ENCODE data around the gene SLC17A5. TPM values are rescaled to one million over a fixed set of nuclear protein-coding genes. Genes with fewer than 3 reads are reported as not detected.

SLC17A5 gene, protein sequence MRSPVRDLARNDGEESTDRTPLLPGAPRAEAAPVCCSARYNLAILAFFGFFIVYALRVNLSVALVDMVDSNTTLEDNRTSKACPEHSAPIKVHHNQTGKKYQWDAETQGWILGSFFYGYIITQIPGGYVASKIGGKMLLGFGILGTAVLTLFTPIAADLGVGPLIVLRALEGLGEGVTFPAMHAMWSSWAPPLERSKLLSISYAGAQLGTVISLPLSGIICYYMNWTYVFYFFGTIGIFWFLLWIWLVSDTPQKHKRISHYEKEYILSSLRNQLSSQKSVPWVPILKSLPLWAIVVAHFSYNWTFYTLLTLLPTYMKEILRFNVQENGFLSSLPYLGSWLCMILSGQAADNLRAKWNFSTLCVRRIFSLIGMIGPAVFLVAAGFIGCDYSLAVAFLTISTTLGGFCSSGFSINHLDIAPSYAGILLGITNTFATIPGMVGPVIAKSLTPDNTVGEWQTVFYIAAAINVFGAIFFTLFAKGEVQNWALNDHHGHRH
- total RNA-seq = 1 to 10 TPM; 5.0 to 5.7 TPM

GRCh38 chr6:73653571-73654424 lies at the start of gene SLC17A5:
SLC17A5 (minus strand) TSS chr6:73653992; CDS start chr6:73653886, 106 bp downstream.
- peaks cover 22% of the 10 kb centered on the region for H3K4me1 Mint-ChIP-seq (ENCODE audit: low read depth)
- H3K27me3 Mint-ChIP-seq (ENCODE audit: low read depth) = no peaks in the 10 kb centered on the region
- ChIA-PET CTCF (interaction anchor here (0.8 to 3.5 kb wide), 34 partner anchors 9 to 1555 kb away, joined by 3 to 32 read pairs (median 6); partner anchors contain the start of gene MTO1), POLR2A (interaction anchor here (0.7 to 3.9 kb wide), 12 partner anchors 12 to 1632 kb away, joined by 3 to 85 read pairs (median 4); partner anchors contain the start of genes EEF1A1 and MTO1)
- peak within 1 kb of the TSS; percentile 99 for H3K4me3 Mint-ChIP-seq
- H3K27ac Mint-ChIP-seq = peak within 1 kb of the TSS; percentile 97
- no peaks in the 10 kb centered on the region for H3K9me3 Mint-ChIP-seq (ENCODE audit: insufficient read depth)
- peak; percentile 93 for DNase-seq
- H3K36me3 Mint-ChIP-seq (ENCODE audit: low read depth) = peaks cover 5% of the 10 kb centered on the region
- ATAC-seq = peak; percentile 91

DNA sequence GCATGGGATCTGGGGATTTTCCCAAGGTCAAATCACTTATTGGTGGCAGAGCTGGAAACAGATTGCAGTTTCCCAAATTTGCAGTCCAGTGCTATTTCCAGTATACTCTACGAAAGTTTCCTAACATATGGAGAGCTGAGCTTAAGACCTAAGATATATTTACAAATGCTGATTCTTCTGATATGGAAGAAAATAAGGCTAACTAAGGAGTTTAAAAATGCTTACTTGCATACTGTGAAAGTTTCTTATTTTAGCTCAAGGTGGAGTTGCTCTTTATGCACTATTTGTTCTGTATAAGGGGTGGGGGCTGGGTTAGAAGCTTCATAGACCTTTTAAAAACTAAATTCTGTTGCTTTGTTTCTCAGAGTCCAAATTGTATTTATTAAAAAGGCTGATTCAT lies 49.7 kb upstream of the SLC17A5 start:
- Mint-ChIP-seq H3K27me3 (ENCODE audit: low read depth) (no peaks in the 10 kb centered on the region), H3K36me3 (ENCODE audit: low read depth) (peaks cover 8% of the 10 kb centered on the region), H3K4me1 (ENCODE audit: low read depth) (no peaks in the 10 kb centered on the region), H3K9me3 (ENCODE audit: insufficient read depth) (no peaks in the 10 kb centered on the region), H3K4me3 (no peak overlapping the region), H3K27ac (no peak overlapping the region)
- ChIA-PET CTCF (interaction anchor here (0.6 to 1.3 kb wide), 4 partner anchors 27 to 30 kb away, joined by 3 to 5 read pairs (median 3); no protein-coding TSS in a partner anchor), POLR2A (no interaction called here)
- ATAC-seq (no peak), DNase-seq (no peak)

DNA sequence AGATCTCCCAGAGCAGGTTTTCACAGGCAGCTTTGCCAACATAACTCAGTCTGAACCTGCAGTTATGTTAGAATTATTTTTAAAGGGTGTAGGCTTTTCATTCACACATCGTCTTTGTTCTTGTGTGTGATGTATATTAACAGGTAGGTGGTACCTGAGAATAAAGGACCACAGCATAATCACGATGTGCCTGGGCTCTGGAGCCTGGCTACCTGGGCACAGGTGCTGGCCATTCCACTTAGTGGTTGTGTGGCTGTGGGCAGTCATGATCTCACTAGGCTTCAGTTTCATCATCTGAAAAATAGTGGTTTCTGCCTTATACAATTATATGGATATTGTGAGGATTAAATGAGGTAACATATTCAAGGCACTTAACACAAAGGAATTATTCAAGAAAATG lies 48.7 kb upstream of the SLC17A5 start:
- Mint-ChIP-seq H3K4me1 (ENCODE audit: low read depth) (peaks cover 4% of the 10 kb centered on the region), H3K27ac (no peak overlapping the region), H3K9me3 (ENCODE audit: insufficient read depth) (no peaks in the 10 kb centered on the region), H3K36me3 (ENCODE audit: low read depth) (peaks cover 12% of the 10 kb centered on the region), H3K4me3 (no peak overlapping the region), H3K27me3 (ENCODE audit: low read depth) (no peaks in the 10 kb centered on the region)
- ChIA-PET POLR2A (no interaction called here), CTCF (interaction anchor here (1.1 to 1.2 kb wide), 2 partner anchors 26 to 31 kb away, joined by 4 to 6 read pairs; no protein-coding TSS in a partner anchor)
- no peak for DNase-seq
- no peak for ATAC-seq

DNA sequence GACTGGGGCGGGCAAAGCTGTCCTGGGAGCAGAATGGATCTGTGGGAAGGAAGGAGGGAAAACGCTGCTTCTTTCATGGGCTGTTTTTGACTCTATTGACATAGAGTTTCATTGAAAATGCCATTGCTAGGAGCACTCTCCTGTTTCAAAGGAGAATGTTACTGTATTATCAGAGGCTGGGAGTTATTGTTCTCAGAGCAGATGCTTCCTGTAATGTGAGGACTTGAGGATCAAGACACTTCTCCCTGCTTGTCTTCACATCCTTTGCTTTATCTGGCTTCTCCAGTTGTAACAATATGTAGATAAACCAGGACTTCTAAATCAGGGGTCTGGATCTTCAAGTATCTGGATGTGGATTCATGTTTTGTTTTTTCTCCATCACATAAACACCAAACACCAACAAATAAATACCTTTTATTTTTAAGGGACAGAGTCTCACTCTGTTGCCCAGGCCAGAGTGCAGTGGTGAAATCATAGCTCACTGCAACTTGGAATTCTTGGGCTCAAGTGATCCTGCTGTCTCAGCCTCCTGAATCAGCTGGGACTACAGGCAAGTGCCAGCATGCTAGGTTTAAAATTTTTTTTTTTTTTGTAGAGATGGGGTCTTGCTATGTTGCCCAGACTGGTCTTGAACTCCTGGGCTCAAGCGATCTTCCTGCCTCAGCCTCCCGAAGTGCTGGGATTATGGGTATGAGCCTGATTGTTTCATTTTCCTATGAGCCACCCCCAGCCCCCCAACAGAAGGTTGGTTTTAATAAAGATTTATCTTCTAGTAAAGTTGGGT lies 46.1 kb upstream of the SLC17A5 start:
- no peak overlapping the region for H3K27ac Mint-ChIP-seq

GRCh38 chr6:73696966-73697655 lies 43.3 kb upstream of the SLC17A5 start:
- CTCF ChIA-PET = interaction anchor here (0.7 to 0.9 kb wide), 2 partner anchors 8 to 10 kb away, joined by 3 to 4 read pairs; no protein-coding TSS in a partner anchor
- no peak for DNase-seq
- no peaks in the 10 kb centered on the region for H3K9me3 Mint-ChIP-seq (ENCODE audit: insufficient read depth)
- POLR2A ChIA-PET = interaction anchor here (0.6 kb wide), 1 partner anchor 1588 kb away, joined by 3 read pairs; no protein-coding TSS in a partner anchor
- peak overlapping the region; percentile 62 for H3K27ac Mint-ChIP-seq
- no peaks in the 10 kb centered on the region for H3K27me3 Mint-ChIP-seq (ENCODE audit: low read depth)
- H3K4me3 Mint-ChIP-seq = peak overlapping the region; percentile 81
- H3K36me3 Mint-ChIP-seq (ENCODE audit: low read depth) = peaks cover 12% of the 10 kb centered on the region
- peaks cover 26% of the 10 kb centered on the region for H3K4me1 Mint-ChIP-seq (ENCODE audit: low read depth)
- no peak for ATAC-seq

More for the DNA sequence above, 46.1 kb upstream of the SLC17A5 start:
- ChIA-PET CTCF (interaction anchor here (1.8 kb wide), 1 partner anchor 33 kb away, joined by 8 read pairs; no protein-coding TSS in a partner anchor), POLR2A (no interaction called here)
- peaks cover 24% of the 10 kb centered on the region for H3K4me1 Mint-ChIP-seq (ENCODE audit: low read depth)
- ATAC-seq (no peak), DNase-seq (no peak)
- H3K27me3 Mint-ChIP-seq (ENCODE audit: low read depth) = no peaks in the 10 kb centered on the region
- H3K36me3 Mint-ChIP-seq (ENCODE audit: low read depth) = peaks cover 12% of the 10 kb centered on the region
- no peaks in the 10 kb centered on the region for H3K9me3 Mint-ChIP-seq (ENCODE audit: insufficient read depth)
- no peak overlapping the region for H3K4me3 Mint-ChIP-seq

- Mint-ChIP-seq H3K27ac (peak within 1 kb of the TSS; percentile 80), H3K9me3 (ENCODE audit: insufficient read depth) (no peaks in the 10 kb centered on the region), H3K4me3 (peak within 1 kb of the TSS; percentile 81), H3K27me3 (ENCODE audit: low read depth) (no peaks in the 10 kb centered on the region), H3K36me3 (ENCODE audit: low read depth) (peaks cover 11% of the 10 kb centered on the region), H3K4me1 (ENCODE audit: low read depth) (peaks cover 26% of the 10 kb centered on the region)
- POLR2A ChIA-PET = interaction anchor here (0.6 to 0.9 kb wide), 2 partner anchors 10 to 1075 kb away, joined by 3 to 6 read pairs; no protein-coding TSS in a partner anchor
- CTCF ChIA-PET = interaction anchor here (0.9 to 1.8 kb wide), 3 partner anchors 11 to 37 kb away, joined by 3 to 8 read pairs (median 3); no protein-coding TSS in a partner anchor
- DNase-seq (peak; percentile 68), ATAC-seq (peak; percentile 84)
These were observed 42.0 kb upstream of the SLC17A5 start, which contains the start of gene CD109 for GRCh38 chr6:73695619-73696421. CD109 (plus strand) TSS chr6:73696203; CDS start chr6:73696216, 13 bp downstream.

DNA sequence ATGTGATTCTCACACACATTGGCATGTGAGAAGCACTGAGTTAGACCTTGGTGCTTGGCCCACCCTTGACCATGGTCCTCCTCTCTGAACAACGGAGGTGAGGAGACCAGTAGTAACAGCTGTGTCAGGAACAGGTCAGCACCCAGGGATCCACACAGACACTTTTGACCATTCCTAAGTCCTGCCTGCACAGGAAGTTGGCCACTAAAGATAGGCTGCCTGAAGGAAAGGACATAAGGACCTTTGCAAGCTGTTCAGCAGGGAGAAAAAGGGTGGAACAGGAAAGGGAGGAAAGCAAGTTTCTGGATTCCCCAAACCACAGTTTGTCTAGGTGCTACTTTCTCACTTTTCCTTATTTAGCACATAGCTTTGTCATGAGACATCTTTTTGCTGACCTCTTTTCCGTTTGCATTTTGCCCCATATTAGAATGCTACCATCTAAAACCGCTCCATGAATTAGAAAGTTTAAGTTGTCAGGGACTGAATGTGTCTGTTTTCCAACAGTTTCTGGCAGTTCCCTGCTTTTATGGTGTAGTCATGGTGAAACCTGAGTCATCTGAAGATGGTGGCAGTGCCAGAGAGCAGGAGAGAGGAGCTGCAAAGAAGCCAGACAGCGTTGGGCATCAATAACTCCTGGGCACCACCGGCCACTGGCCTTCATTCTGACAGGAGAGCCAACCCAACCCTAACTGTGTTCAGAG lies 41.1 kb upstream of the SLC17A5 start:
- CTCF ChIA-PET = interaction anchor here (1.0 to 1.8 kb wide), 3 partner anchors 12 to 38 kb away, joined by 3 to 8 read pairs (median 3); no protein-coding TSS in a partner anchor
- H3K4me1 Mint-ChIP-seq (ENCODE audit: low read depth) = peaks cover 26% of the 10 kb centered on the region
- H3K9me3 Mint-ChIP-seq (ENCODE audit: insufficient read depth) = no peaks in the 10 kb centered on the region
- no peak for ATAC-seq
- H3K27ac Mint-ChIP-seq = peak overlapping the region; percentile 79
- POLR2A ChIA-PET = interaction anchor here (0.6 to 1.0 kb wide), 3 partner anchors 11 to 1075 kb away, joined by 3 to 6 read pairs (median 3); no protein-coding TSS in a partner anchor
- peaks cover 1% of the 10 kb centered on the region for H3K27me3 Mint-ChIP-seq (ENCODE audit: low read depth)
- peaks cover 8% of the 10 kb centered on the region for H3K36me3 Mint-ChIP-seq (ENCODE audit: low read depth)
- H3K4me3 Mint-ChIP-seq = peak overlapping the region; percentile 81
- DNase-seq = no peak

DNA sequence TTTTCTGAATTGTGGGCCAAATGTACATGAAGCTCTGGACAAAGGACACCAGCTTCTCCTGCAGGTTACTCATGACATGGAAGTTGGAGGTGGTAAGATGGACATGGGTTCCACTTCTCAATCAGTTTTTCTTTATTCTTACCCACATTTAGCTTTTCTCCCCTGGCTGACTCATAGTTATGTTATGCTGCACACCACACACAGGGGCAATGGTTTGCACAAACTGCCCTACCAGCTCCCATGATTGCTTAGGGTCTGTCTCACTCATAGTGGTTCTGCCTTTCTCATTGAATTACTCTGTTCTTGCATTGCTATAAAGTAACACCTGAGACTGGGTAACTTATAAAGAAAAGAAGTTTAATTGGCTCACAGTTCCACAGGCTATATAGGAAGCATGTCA lies 37.7 kb upstream of the SLC17A5 start:
- CTCF ChIA-PET = interaction anchor here (1.2 to 3.2 kb wide), 2 partner anchors 16 to 41 kb away, joined by 6 to 18 read pairs; no protein-coding TSS in a partner anchor
- DNase-seq = no peak
- POLR2A ChIA-PET = interaction anchor here (1.2 kb wide), 1 partner anchor 171 kb away, joined by 3 read pairs; the partner anchor contains the start of gene EEF1A1

DNA sequence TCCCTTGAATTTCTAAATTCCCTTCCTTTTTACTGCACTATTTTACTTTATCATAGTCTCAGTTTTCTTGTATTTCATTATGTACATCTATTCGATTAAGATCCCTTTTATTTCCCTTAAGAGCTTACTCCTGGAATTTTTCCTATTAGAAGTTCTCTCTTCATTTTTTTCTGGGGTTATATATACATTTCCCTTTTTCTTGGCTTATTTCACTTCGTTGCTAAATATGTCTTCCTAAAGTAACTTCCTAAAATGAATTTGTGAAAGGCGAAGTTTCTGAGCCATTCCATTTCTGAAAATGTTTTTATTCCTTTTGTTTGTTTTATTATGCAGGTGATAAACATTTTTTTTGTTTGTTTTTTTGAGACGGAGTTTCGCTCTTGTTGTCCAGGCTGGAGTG lies 36.3 kb upstream of the SLC17A5 start:
- peaks cover 3% of the 10 kb centered on the region for H3K36me3 Mint-ChIP-seq (ENCODE audit: low read depth)
- ChIA-PET POLR2A (no interaction called here), CTCF (interaction anchor here (3.2 kb wide), 1 partner anchor 14 kb away, joined by 18 read pairs; no protein-coding TSS in a partner anchor)
- no peak overlapping the region for H3K27ac Mint-ChIP-seq
- H3K9me3 Mint-ChIP-seq (ENCODE audit: insufficient read depth) = no peaks in the 10 kb centered on the region
- no peak overlapping the region for H3K4me3 Mint-ChIP-seq
- peaks cover 25% of the 10 kb centered on the region for H3K27me3 Mint-ChIP-seq (ENCODE audit: low read depth)
- ATAC-seq = no peak
- peaks cover 4% of the 10 kb centered on the region for H3K4me1 Mint-ChIP-seq (ENCODE audit: low read depth)
- DNase-seq = no peak

More for the DNA sequence above, 37.7 kb upstream of the SLC17A5 start:
- H3K36me3 Mint-ChIP-seq (ENCODE audit: low read depth) = peaks cover 3% of the 10 kb centered on the region
- H3K4me3 Mint-ChIP-seq = no peak overlapping the region
- peaks cover 14% of the 10 kb centered on the region for H3K4me1 Mint-ChIP-seq (ENCODE audit: low read depth)
- no peak overlapping the region for H3K27ac Mint-ChIP-seq
- H3K9me3 Mint-ChIP-seq (ENCODE audit: insufficient read depth) = no peaks in the 10 kb centered on the region
- ATAC-seq = no peak
- H3K27me3 Mint-ChIP-seq (ENCODE audit: low read depth) = peaks cover 15% of the 10 kb centered on the region
